ENCODE measurements around the gene SH3GL2.

Gene SH3GL2

DNA sequence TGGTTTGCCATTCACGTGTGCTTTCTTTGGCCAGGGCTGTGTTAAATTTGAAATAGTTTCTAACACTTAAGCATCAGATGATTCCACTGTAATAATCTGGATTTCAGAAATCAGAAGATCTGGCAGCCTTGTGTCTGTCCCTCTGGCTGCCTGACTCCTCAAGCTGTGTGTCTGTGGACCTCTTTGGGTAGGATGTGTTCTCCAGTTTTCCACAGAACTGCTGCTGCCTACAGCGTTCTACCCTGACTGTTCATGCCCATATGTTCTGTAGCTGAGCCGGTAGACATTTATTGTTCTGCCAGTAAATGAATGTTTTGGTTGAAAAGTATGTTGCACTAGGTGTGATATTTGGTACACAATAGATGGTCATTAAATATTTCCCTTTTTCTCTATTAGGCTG is 81.3 kb downstream of the SH3GL2 start:
- Mint-ChIP-seq H3K4me3 (no peak overlapping the region), H3K36me3 (ENCODE audit: low read depth) (no peaks in the 10 kb centered on the region), H3K27ac (no peak overlapping the region), H3K4me1 (no peaks in the 10 kb centered on the region), H3K27me3 (ENCODE audit: low read depth) (no peaks in the 10 kb centered on the region), H3K9me3 (no peaks in the 10 kb centered on the region)
- TF ChIP-seq, protein P1, sequence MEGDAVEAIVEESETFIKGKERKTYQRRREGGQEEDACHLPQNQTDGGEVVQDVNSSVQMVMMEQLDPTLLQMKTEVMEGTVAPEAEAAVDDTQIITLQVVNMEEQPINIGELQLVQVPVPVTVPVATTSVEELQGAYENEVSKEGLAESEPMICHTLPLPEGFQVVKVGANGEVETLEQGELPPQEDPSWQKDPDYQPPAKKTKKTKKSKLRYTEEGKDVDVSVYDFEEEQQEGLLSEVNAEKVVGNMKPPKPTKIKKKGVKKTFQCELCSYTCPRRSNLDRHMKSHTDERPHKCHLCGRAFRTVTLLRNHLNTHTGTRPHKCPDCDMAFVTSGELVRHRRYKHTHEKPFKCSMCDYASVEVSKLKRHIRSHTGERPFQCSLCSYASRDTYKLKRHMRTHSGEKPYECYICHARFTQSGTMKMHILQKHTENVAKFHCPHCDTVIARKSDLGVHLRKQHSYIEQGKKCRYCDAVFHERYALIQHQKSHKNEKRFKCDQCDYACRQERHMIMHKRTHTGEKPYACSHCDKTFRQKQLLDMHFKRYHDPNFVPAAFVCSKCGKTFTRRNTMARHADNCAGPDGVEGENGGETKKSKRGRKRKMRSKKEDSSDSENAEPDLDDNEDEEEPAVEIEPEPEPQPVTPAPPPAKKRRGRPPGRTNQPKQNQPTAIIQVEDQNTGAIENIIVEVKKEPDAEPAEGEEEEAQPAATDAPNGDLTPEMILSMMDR (IDR thresholded peaks at IDR 0.05; ENCODE audit: unreplicated experiment in 3 of 3) = no peak

- no peaks in the 10 kb centered on the region for H3K27me3 Mint-ChIP-seq (ENCODE audit: low read depth)
- H3K9me3 Mint-ChIP-seq = no peaks in the 10 kb centered on the region
- H3K36me3 Mint-ChIP-seq (ENCODE audit: low read depth) = no peaks in the 10 kb centered on the region
- H3K4me3 Mint-ChIP-seq = no peak overlapping the region
- H3K27ac Mint-ChIP-seq = no peak overlapping the region
- TF ChIP-seq, protein P1 (IDR thresholded peaks at IDR 0.05; ENCODE audit: unreplicated experiment in 3 of 3) = no peak
- no peaks in the 10 kb centered on the region for H3K4me1 Mint-ChIP-seq
Measured at GRCh38 chr9:17665450-17665849, 86.6 kb downstream of the SH3GL2 start.

DNA sequence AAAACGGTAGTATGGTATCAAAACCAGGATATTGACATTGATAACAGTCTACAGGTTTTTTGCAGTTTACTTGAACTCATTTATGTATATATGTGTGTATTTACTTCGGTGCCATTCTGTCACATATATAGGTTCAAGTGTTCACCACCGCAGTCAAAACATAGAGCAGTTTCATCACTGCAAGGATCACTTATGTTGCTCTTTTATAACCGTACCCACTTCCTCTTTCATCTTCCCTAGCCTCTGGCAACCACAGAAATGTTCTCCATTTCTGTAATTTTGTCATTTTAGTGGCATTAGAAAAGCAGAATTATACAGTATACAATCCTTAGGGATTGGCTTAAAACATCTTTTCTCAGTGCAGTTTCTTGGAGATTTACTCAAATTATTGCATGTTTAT is 90.3 kb downstream of the SH3GL2 start:
- TF ChIP-seq, protein P1 (IDR thresholded peaks at IDR 0.05; ENCODE audit: unreplicated experiment in 3 of 3) = no peak
- H3K9me3 Mint-ChIP-seq = no peaks in the 10 kb centered on the region
- no peak overlapping the region for H3K4me3 Mint-ChIP-seq
- no peaks in the 10 kb centered on the region for H3K36me3 Mint-ChIP-seq (ENCODE audit: low read depth)
- H3K27me3 Mint-ChIP-seq (ENCODE audit: low read depth) = no peaks in the 10 kb centered on the region
- H3K27ac Mint-ChIP-seq = no peak overlapping the region
- no peaks in the 10 kb centered on the region for H3K4me1 Mint-ChIP-seq

- Mint-ChIP-seq H3K4me1 (no peaks in the 10 kb centered on the region), H3K27ac (no peak overlapping the region), H3K27me3 (ENCODE audit: low read depth) (no peaks in the 10 kb centered on the region), H3K9me3 (peaks cover 22% of the 10 kb centered on the region), H3K36me3 (ENCODE audit: low read depth) (no peaks in the 10 kb centered on the region), H3K4me3 (no peak overlapping the region)
- TF ChIP-seq, protein P1 (IDR thresholded peaks at IDR 0.05; ENCODE audit: unreplicated experiment in 3 of 3) = no peak
Measured at GRCh38 chr9:17682684-17683083, 103.8 kb downstream of the SH3GL2 start.

GRCh38 chr9:17688834-17689233 is 110.0 kb downstream of the SH3GL2 start:
- no peak overlapping the region for H3K27ac Mint-ChIP-seq

GRCh38 chr9:17694336-17694735 is 115.5 kb downstream of the SH3GL2 start:
- H3K4me1 Mint-ChIP-seq = no peaks in the 10 kb centered on the region
- no peaks in the 10 kb centered on the region for H3K27me3 Mint-ChIP-seq (ENCODE audit: low read depth)
- no peaks in the 10 kb centered on the region for H3K36me3 Mint-ChIP-seq (ENCODE audit: low read depth)
- no peak overlapping the region for H3K27ac Mint-ChIP-seq
- TF ChIP-seq, protein P1 (IDR thresholded peaks at IDR 0.05; ENCODE audit: unreplicated experiment in 3 of 3) = no peak
- H3K4me3 Mint-ChIP-seq = no peak overlapping the region
- no peaks in the 10 kb centered on the region for H3K9me3 Mint-ChIP-seq

More at GRCh38 chr9:17688834-17689233, 110.0 kb downstream of the SH3GL2 start:
- no peaks in the 10 kb centered on the region for H3K36me3 Mint-ChIP-seq (ENCODE audit: low read depth)
- H3K4me1 Mint-ChIP-seq = no peaks in the 10 kb centered on the region
- no peaks in the 10 kb centered on the region for H3K27me3 Mint-ChIP-seq (ENCODE audit: low read depth)
- H3K9me3 Mint-ChIP-seq = peaks cover 11% of the 10 kb centered on the region
- no peak overlapping the region for H3K4me3 Mint-ChIP-seq
- TF ChIP-seq, protein P1 (IDR thresholded peaks at IDR 0.05; ENCODE audit: unreplicated experiment in 3 of 3) = no peak

All from nephron (organoid).